IPS-18a (cell line): ENCODE data around the gene DUXA.
"Not testable (repeated sequence)": the region's sequence is repeated elsewhere in the genome, so short reads cannot be mapped to it uniquely, and the experiment has no call there.

ENCODE experiments used
- H3K27ac ChIP-seq: one replicate; pipeline ENCODE4 v1.5.1; 2013; ENCODE audit warnings: low read length
- H3K27me3 ChIP-seq: one replicate; pipeline ENCODE4 v1.6.1; 2013; ENCODE audit warnings: mild to moderate bottlenecking, low read length; ENCODE audit not compliant: control insufficient read depth, insufficient read depth
- H3K36me3 ChIP-seq: one replicate; pipeline ENCODE4 v1.6.1; 2013; ENCODE audit warnings: low read depth, low read length; ENCODE audit not compliant: control insufficient read depth
- H3K4me1 ChIP-seq: one replicate; pipeline ENCODE4 v1.6.1; 2013; ENCODE audit warnings: low read depth, low read length; ENCODE audit not compliant: control insufficient read depth
- H3K4me3 ChIP-seq: one replicate; pipeline ENCODE4 v1.5.1; 2013; ENCODE audit warnings: low read length
- H3K9ac ChIP-seq: one replicate; pipeline ENCODE4 v1.6.1; 2013; ENCODE audit warnings: mild to moderate bottlenecking, low read length, moderate library complexity
- H3K9me3 ChIP-seq: one replicate; pipeline ENCODE4 v1.6.1; 2013; ENCODE audit warnings: low read depth, low read length; ENCODE audit not compliant: control insufficient read depth

The DUXA gene

GRCh38 chr19:57167385-57167784, at the start of gene DUXA:
Gene DUXA, minus strand, starts transcription at chr19:57167485. Its CDS starts 42 bp downstream, at chr19:57167443.
- Histone ChIP-seq H3K27ac (no peak within 1 kb of the TSS), H3K4me3 (no peak within 1 kb of the TSS), H3K9me3 (peaks cover 38% of the 10 kb centered on the region), H3K27me3 (no peaks in the 10 kb centered on the region), H3K9ac (no peak within 1 kb of the TSS), H3K36me3 (no peaks in the 10 kb centered on the region), H3K4me1 (no peaks in the 10 kb centered on the region)

DNA sequence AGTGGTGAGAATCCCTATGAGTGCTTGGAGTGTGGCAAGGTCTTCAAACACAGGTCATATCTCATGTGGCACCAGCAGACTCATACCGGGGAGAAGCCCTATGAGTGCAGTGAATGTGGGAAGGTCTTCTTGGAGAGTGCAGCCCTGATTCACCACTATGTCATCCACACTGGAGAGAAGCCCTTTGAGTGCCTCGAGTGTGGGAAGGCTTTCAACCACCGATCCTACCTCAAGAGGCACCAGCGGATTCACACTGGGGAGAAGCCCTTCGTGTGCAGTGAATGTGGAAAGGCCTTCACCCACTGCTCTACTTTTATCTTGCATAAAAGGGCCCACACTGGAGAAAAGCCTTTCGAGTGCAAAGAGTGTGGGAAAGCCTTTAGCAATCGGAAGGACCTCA, 44.8 kb upstream of the DUXA start:
- H3K4me3 ChIP-seq = no peak overlapping the region
- H3K36me3 ChIP-seq = peaks cover 38% of the 10 kb centered on the region

DNA sequence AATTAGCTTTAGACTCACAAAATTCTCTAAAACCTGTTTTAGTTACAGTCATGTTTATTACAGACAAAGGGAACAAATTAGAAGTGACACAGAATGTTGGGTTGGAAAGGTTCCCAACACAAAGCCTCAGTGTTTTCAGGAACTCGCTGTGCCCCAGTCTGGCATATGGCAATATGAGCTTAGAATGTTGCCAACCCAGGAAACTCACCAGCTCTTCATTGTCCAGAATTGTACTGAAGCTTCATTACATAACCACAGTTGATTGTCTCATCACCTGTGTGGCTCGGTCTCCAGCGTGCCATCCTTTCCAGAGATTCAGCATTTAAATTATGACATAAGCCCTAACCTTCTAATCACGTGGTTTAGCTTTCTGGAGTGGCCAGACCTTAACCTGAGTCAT, 43.1 kb upstream of the DUXA start:
- H3K36me3 ChIP-seq = peaks cover 45% of the 10 kb centered on the region
- H3K27ac ChIP-seq = no peak overlapping the region
- no peaks in the 10 kb centered on the region for H3K9me3 ChIP-seq
- H3K9ac ChIP-seq = no peak overlapping the region
- no peaks in the 10 kb centered on the region for H3K4me1 ChIP-seq
- H3K4me3 ChIP-seq = no peak overlapping the region
- no peaks in the 10 kb centered on the region for H3K27me3 ChIP-seq

More for the DNA sequence above, 44.8 kb upstream of the DUXA start:
- no peaks in the 10 kb centered on the region for H3K27me3 ChIP-seq
- H3K27ac ChIP-seq = no peak overlapping the region
- H3K9me3 ChIP-seq = no peaks in the 10 kb centered on the region
- no peak overlapping the region for H3K9ac ChIP-seq
- H3K4me1 ChIP-seq = no peaks in the 10 kb centered on the region

GRCh38 chr19:57202160-57202559, 34.9 kb upstream of the DUXA start:
- Histone ChIP-seq H3K9me3 (no peaks in the 10 kb centered on the region), H3K36me3 (peaks cover 13% of the 10 kb centered on the region), H3K27ac (no peak overlapping the region)

DNA sequence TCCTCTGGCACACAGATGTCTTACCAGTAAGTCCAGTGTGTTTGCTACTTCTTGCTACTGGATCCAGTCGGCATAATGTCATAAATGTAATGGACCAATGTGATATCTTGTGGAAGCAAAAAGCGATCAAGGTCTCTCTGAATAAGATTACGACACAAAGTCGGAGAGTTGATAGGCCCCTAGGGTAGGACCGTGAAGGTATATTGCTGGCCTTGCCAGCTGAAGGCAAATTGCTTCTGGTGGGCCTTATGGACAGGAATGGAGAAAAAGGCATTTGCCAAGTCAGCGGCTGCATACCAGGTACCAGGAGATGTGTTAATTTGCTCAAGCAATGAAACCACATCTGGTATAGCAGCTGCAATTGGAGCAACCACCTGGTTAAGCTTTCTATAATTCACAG, 30.6 kb upstream of the DUXA start:
- not testable (repeated sequence) for H3K9me3 ChIP-seq, H3K9ac ChIP-seq, H3K27me3 ChIP-seq, H3K27ac ChIP-seq, H3K4me3 ChIP-seq, H3K4me1 ChIP-seq
- peaks cover 30% of the 10 kb centered on the region for H3K36me3 ChIP-seq

More at GRCh38 chr19:57202160-57202559, 34.9 kb upstream of the DUXA start:
- Histone ChIP-seq H3K4me3 (no peak overlapping the region), H3K9ac (no peak overlapping the region), H3K4me1 (no peaks in the 10 kb centered on the region), H3K27me3 (no peaks in the 10 kb centered on the region)

DNA sequence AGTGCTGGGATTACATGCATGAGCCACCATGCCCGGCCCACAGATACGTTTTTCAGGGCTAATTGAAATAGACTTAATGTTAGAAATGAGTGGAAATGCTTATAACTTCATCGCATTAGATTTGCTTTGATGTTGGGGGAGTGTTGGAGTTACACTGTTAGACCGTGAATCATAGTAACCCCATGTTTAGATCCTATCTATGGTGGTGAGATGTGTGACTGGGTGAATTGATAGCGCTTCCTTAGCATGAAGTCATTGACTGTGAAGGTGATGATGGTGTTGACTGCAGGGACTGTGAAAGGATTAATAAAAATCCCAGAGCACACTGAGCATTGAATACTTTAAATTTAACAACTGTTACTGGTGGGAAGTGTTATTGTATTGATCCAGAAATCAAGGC, 25.7 kb upstream of the DUXA start:
- no peaks in the 10 kb centered on the region for H3K27me3 ChIP-seq
- H3K9me3 ChIP-seq = peaks cover 24% of the 10 kb centered on the region
- peak overlapping the region; percentile 98 for H3K4me3 ChIP-seq
- H3K4me1 ChIP-seq = peaks cover 9% of the 10 kb centered on the region
- no peak overlapping the region for H3K9ac ChIP-seq
- peaks cover 27% of the 10 kb centered on the region for H3K36me3 ChIP-seq
- no peak overlapping the region for H3K27ac ChIP-seq

GRCh38 chr19:57192077-57192420, 24.8 kb upstream of the DUXA start:
- no peaks in the 10 kb centered on the region for H3K27me3 ChIP-seq
- peak overlapping the region; percentile 66 for H3K9ac ChIP-seq
- peak overlapping the region; percentile 98 for H3K4me3 ChIP-seq
- H3K4me1 ChIP-seq = peaks cover 9% of the 10 kb centered on the region
- H3K9me3 ChIP-seq = peaks cover 33% of the 10 kb centered on the region
- peaks cover 27% of the 10 kb centered on the region for H3K36me3 ChIP-seq
- no peak overlapping the region for H3K27ac ChIP-seq

- no peak within 1 kb of the TSS for H3K27ac ChIP-seq
- H3K9ac ChIP-seq = peak within 1 kb of the TSS; percentile 66
- peaks cover 37% of the 10 kb centered on the region for H3K9me3 ChIP-seq
- peaks cover 27% of the 10 kb centered on the region for H3K36me3 ChIP-seq
- peak within 1 kb of the TSS; percentile 98 for H3K4me3 ChIP-seq
- H3K27me3 ChIP-seq = no peaks in the 10 kb centered on the region
- H3K4me1 ChIP-seq = peaks cover 9% of the 10 kb centered on the region
Measured at GRCh38 chr19:57191141-57192076, 24.1 kb upstream of the DUXA start, which contains the start of gene ZNF264. Gene ZNF264, plus strand, starts transcription at chr19:57191500. Its CDS starts 414 bp downstream, at chr19:57191914.

- Histone ChIP-seq H3K9ac (no peak overlapping the region), H3K36me3 (peaks cover 19% of the 10 kb centered on the region), H3K4me3 (peak overlapping the region; percentile 98), H3K27me3 (no peaks in the 10 kb centered on the region), H3K27ac (no peak overlapping the region), H3K9me3 (peaks cover 37% of the 10 kb centered on the region), H3K4me1 (peaks cover 9% of the 10 kb centered on the region)
Measured at GRCh38 chr19:57190301-57190700, 23.0 kb upstream of the DUXA start.

- Histone ChIP-seq H3K27me3 (no peaks in the 10 kb centered on the region), H3K9me3 (peaks cover 27% of the 10 kb centered on the region), H3K9ac (no peak overlapping the region), H3K36me3 (no peaks in the 10 kb centered on the region), H3K4me1 (no peaks in the 10 kb centered on the region), H3K4me3 (no peak overlapping the region), H3K27ac (no peak overlapping the region)
Measured at GRCh38 chr19:57171551-57172081, 4.3 kb upstream of the DUXA start.

DNA sequence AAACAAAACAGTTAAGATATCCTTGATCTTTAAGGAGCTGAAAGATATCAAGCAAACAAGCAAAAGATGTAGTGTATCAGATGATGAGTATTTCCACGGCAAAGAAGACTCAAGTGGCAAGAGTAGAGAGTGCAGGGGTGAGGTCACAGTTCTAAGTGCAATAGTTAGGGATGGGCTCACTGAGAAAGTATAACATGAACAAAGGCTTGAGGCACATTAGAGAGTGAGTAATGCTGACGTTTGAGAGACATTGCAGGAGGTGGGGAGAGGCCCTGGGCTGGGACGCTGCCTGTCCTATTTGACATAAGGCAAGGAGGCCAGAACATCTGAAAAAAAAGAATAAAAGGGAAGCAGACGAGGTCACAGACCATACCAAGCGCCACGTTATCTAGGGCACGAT, 1.4 kb downstream of the DUXA start:
- Histone ChIP-seq H3K9ac (no peak overlapping the region), H3K4me3 (no peak overlapping the region), H3K4me1 (no peaks in the 10 kb centered on the region), H3K27ac (no peak overlapping the region), H3K36me3 (no peaks in the 10 kb centered on the region), H3K27me3 (no peaks in the 10 kb centered on the region), H3K9me3 (peaks cover 34% of the 10 kb centered on the region)
